IPS-NIHi11 (cell line): ENCODE data around the gene CGNL1.

ENCODE experiments used
- DNase-seq: peaks from one replicate; pipeline ENCODE4 v3.0.0; 2012; ENCODE audit warnings: mixed read lengths, low spot score

CGNL1 gene

DNA sequence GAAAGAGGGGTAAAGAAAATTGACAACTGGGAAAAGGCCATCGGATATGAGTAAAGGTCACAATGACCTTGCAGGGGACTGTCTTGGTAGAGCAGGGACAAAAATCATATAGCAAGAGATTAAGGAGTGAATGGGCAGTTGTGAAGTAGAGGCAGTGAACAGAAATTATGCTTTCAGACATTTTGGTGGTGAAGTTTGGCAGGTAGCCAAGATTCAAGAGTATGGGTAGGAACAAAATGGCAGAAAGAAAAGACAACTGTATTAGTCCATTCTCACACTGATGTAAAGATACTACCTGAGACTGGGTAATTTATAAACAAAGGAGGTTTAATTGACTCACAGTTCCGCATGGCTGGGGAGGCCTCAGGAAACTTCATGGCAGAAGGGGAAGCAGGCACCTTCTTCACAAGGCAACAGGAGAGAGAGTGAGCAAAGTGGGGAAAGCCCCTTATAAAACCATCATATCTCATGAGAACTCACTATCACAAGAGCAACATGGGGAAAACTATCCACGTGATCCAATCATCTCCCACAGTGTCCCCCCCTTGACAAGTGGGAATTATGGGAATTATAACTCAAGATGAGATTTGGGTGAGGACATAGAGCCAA, 84.0 kb downstream of the CGNL1 start:
- DNase-seq = no peak

DNA sequence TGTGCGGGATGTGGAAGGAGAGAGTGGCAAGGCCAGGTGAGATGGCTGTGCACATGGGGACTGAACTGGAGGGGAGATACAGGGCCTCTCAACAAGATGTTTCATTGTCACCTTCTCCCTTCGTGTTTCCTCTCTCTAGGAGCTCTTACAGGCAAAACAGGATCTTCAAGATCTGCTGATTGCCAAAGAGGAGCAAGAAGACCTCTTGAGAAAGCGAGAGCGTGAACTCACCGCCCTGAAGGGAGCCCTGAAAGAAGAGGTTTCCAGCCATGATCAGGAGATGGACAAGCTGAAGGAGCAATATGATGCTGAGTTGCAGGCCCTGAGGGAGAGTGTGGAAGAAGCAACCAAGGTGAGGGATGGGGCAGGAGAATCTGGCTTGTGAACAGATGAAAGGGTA, 85.2 kb downstream of the CGNL1 start:
- no peak for DNase-seq

DNA sequence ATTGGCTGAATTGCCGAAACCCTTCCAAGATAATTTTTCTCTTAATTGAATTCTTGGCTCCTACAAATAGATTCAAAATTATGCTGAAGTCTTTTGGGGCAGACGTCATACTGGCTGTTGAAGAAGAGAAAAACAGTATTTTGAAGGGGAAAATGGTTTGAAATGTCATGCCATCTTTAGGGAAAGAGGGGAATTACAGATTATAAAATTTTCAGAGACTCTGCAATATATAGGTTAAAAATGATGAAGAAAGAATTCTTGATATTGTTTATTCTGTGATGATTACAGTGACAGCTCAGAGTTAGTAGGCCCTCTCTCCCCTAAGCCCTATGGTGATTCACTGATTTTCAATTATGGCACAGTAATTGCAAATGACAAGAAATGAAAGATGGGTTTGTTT, 86.1 kb downstream of the CGNL1 start:
- DNase-seq = no peak

DNA sequence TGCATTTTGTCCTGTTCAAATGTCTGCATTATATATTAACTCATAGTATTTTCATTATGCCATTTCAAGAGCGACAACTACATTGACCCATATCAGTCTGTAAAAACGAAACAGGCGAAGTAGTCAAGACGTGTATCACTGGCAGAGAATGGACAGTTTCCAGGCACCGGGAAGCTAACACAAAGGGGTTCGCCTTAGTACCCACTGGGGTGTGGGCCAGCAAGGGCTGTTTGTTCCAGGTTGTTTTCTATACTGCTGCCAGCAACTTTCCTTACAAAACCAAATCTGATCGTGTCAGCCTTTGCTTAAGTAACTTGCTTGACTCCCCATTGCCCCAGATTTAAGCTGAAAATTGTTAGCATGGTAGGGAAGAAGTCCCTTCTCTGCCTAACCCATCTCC, 87.1 kb downstream of the CGNL1 start:
- DNase-seq = no peak

DNA sequence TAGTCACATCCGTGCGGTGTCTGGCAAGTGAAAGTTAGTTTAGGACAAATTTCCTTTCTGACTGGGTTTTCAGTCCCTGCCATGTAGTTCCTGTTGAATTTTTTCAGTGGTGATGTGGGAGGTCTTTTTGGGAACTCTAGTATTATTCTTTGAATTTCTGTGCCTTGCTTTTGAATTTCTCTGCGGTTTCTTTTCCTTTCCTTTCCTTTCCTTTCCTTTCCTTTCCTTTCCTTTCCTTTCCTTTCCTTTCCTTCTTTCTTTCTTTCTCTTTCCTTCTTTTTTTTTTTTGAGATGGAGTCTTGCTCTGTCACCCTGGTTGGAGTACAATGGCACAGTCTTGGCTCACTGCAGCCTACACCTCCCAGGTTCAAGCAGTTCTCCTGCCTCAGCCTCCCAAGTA, 88.2 kb downstream of the CGNL1 start:
- no peak for DNase-seq

DNA sequence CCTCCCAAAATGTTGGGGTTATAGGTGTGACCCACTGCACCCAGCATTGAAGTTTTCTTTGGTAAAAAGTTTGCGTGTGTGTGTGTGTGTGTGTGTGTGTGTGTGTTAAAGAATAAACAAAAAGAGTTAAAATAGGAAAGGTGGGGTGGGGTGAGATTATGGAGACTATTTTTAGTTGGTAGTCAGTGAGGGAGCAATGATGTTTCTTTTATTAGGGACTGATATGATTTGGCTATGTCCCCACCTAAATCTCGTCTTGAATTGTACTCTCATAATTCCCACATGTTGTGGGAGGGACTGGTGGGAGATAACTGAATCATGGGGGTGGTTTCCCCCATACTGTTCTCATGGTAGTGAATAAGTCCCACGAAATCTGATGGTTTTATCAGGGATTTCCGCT, 92.2 kb downstream of the CGNL1 start:
- no peak for DNase-seq

DNA sequence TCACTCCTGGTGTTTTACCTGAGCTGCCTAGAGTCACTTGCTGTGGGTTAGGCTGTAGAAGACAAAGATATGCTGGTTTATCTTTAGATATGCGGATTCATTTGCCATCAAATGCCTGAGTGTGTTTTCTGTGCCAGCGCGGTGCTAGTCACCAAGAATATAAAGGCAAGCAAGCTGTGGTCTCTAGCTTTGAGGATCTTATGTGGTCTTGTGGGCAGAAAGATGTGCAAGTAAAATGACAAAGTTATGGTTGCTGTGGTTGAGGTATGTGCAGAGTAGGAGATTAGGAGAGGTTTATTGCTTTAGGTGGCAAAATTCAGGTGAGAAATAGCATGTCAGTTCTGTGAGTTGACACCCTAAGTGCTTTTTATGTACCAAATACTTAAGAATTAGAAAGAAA, 94.2 kb downstream of the CGNL1 start:
- DNase-seq = no peak

DNA sequence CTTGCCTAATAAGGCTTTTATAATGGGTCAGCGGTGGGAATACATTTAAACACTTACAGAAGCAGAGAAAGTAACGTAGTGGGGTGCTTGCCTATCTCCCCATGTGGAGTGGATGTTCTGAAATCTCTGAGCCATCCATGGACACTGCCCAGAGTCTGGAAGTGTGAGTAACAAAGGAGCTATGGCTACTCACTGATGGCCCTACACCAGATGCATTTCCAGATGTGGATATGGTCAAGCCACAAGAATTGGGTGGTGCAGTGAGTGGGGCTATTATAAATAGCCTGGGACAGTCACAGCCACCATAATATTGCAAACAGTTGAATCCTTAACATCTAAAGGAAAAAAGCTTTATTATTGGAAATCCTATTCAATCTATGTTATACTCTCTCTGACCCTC, 96.6 kb downstream of the CGNL1 start:
- DNase-seq = no peak

DNA sequence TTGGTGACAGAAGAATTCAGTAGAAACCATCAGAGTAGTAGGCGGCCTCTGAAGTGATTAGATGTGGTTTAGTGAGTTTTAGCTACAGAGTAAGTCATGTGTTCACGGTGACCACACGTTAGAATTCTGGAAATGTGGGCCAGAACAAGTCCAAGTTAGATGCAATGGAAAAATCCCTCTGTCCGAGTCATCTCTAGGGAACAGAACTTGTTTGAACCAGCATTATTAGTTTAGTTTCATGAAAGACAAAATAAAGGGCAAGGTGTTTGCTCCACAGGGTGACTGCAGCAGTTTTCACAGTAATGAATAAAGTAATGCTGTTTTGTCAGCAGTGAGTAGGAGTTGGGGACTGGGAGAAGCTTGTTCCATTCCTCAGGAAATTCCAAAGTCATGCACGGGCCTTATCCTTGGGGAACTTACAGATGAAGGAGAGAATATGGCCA, 100.2 kb downstream of the CGNL1 start:
- no peak for DNase-seq

DNA sequence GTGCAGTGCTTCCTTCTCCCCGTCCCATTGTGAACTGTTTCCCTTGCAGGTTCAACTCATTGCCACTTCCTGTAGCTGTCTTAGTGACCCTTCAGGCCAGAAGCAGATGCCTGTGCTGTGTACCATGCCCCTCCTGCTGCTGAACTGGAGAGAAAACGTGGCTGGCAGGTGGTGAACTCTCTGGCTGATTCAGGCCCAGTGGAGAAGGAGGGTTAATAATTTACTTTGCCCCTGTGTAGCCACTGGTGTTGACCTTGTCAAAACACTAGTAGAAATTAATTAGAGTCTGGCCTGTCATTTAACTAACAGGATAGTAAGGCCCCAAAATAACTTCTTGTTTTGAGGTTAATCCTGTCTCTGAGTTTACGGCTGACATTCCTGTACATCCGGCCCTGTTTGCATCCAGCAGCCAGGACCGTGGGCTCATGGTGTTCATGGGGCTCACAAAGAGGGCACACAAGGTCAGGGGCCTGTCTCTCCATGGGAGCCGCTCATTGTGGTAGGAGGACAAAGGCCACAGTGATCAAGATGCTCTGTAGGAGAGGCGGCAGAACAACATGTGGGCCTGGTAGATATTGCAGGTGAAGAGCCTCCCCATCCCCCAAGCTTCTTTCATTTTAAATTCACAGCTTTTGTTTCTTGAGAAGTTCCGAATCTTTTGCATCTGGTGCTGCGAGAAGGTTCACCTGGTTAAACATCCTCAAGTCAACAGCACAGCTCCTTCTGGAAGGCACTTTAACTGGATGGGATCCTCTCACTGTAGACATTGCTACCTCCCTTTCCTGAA, 101.6 kb downstream of the CGNL1 start:
- DNase-seq = peak; percentile 29

DNA sequence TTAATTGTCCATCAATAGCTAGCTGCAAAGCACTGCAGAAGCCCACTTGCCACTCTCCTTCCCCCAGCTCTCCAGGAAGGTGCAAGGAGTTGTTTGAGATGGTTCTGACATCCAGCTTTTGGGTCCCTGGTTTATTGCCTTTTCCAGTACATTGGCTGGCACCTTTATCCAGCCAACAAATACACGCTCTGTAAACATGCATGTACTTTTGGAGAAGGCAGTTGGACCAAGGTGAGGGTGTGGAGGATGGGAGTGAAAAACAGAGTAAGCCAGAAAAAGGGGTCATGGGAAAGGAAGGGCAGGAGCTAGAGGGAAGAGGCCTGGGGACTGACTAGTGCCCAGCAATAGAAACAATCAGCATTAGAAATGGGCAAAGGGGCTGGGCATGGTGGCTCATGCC, 102.7 kb downstream of the CGNL1 start:
- DNase-seq = no peak

DNA sequence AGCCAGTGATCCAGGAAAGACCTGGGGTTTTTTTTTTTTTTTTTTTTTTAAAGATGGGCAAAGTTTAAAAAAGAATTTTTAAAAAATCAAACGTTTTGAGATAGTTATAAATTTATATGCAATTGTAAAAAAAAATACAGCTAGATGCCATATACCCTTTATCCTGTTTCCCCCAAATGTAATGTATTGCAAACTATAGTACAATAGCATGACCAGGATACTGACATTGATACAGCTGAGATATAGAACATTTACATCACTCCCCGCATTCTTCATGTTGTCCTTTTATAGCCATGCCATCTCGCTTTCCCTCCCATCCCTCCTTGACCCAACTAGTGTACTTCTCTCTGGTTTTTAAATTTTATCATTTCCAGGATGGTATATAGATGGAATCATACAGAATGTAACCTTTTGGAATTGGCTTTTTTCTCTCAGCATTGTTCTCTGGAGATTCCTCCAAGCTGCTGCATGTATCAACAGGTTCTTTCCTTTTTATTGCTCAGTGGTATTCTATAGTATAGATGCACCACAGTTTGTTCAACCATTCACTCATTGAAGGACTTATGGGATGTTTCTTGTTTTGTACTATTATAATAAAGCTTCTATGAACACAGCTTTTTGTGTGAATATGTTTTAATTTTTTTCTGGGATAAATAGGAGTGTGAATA, 104.9 kb downstream of the CGNL1 start:
- DNase-seq = no peak

DNA sequence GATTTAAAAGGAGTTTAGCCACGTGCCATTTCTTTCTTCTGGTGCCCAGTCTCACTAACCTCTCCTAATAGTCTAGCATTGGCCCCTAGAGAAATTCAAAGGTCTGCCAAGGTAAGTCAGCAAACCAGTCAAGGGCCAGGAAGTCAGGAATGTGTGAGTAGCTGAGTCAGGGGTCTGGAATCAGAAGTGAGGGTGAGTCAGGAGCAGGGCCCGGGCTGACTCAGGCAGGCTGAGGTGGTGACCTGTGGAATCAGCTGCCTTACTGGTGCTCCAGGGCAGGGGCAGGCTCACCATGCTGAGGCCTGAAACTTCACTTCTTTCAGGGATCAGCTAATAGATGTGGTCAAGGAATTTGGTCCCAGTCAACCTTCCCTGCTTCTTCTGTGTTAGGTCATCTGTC, 109.6 kb downstream of the CGNL1 start:
- DNase-seq = peak; percentile 59

DNA sequence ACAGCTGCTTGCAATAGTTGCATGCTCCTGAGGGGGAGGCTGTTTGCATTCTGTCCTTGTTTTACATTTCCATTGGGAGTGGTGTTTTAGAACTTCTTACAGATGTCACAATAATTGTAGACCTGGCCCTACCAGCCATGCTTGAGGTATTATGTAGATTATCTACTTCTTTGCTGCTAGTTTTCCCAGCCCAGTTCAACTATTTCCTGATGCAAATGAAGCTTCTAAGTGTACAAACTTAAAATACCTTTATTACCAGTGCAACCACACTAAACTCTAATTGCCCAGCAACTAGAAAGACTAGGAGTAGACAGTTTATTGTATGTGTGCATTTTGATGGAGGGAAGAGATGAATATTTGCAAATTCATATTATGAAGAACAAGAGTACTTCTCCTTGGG, 110.5 kb downstream of the CGNL1 start:
- no peak for DNase-seq

DNA sequence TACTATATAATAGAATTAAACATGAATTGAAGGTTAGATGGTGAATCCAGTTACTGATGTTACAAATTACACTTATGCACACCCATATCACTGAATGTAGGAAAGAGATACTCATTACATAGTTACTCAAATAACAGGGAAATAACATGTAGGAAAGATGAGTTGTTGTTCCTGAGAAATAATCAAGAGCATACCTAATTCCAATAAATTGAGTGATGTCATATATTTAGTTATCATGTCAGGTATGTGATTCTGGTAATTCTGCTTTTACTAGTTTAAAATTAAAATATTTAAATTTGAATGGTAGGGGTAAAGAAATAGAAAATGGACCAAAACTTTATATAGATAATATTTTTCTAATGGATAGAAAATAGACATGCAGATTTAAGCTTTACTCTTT, 112.8 kb downstream of the CGNL1 start:
- DNase-seq = no peak

DNA sequence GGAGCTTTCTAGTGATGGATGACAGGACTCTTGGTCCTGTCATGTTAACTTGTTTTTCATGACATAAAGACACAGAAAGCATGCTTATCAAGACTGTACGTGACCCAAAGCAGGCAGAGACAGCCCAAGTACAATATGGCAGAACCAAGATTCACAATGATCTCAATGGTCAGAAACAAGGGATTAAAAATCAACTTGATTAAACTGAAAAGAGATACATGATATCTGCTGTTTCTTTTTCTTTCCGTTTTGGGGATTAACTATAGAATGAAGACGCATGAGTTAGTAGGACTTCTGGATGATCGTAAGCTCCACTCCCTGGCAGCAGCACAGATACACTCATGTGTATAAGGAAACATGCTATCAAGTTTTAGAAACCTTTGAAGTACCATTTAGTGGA, 117.0 kb downstream of the CGNL1 start:
- DNase-seq = no peak

DNA sequence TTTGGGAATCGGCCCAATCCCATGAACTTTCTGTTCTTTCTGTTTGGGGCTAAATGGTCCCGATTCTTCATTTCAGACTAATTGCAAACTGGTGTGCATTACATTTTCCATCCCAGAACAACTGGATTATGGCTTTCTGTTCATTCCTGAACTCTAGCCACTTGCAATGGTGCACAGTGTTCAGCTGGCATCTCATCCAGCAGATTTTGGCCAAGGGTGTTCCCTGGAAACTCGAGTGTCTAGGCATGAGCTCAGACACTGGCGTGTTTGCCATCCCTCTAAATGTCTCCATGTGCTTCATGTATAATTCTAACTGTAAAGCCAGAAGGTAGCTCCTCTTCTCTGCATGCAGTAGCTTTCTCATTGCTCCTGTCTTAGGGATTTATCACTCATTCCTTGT, 118.3 kb downstream of the CGNL1 start:
- no peak for DNase-seq

DNA sequence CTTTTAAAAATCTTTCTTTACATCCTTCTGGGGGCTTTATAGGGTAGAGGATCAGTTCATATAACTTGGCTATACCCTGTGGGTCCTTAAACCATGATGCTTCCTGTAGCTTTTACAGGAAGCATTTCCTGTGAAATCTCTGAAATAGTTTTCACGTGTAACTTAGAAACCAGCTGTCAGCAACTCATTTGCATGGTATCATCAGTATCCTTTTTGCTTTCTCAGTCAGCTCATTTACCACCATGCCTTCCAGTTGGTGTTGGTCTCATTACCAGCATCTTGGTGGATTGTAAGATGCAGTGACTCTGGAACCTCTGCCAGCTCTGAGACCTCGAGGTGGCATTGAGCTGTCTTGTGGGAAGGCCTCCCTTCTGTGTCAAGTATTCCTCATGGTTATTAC, 118.7 kb downstream of the CGNL1 start:
- DNase-seq = no peak

DNA sequence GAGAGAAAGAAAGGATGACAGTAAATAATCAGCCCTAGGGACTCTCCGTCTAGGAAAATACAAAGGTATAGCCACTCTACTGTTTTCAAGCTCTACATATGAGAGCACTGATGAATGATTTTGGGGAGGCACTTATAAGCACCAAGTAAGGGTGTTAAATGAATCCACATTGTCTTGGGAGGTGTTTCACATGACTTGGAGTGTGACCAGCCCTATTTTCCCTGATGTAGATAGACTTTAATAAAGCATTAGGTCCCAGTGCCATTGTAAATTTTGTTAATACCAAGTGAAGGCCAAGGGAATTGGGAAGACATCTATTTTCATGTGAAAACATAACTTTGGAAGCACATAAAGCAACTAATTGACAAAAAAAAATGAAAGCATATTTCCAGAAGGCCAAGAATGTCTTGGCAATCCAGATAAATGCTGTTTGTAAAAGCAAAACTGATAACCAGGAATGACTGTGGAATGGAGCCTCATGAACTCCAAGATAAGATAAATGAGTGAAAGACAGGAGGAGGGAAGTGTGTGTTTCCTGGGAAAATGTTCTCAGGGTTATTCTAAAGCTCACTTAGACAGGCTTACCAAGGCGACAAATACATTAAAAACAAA, 119.4 kb downstream of the CGNL1 start:
- no peak for DNase-seq

DNA sequence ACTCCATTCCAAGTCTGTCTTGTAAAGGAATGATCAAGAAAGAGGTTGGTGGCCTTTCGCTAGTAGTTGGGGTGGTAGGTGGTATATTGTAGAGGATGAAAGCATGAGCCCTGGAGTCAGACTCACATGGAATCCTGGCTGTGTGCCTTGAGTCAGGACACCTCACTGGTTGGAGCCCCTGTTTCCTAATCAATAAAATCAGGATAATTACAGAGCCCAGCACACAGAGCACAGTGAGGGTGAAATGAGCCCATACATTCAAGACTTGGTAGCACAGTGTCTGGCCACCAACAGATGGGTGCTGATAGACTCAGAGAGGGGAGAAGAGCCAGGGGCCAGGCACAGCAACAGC, 120.3 kb downstream of the CGNL1 start:
- no peak for DNase-seq

DNA sequence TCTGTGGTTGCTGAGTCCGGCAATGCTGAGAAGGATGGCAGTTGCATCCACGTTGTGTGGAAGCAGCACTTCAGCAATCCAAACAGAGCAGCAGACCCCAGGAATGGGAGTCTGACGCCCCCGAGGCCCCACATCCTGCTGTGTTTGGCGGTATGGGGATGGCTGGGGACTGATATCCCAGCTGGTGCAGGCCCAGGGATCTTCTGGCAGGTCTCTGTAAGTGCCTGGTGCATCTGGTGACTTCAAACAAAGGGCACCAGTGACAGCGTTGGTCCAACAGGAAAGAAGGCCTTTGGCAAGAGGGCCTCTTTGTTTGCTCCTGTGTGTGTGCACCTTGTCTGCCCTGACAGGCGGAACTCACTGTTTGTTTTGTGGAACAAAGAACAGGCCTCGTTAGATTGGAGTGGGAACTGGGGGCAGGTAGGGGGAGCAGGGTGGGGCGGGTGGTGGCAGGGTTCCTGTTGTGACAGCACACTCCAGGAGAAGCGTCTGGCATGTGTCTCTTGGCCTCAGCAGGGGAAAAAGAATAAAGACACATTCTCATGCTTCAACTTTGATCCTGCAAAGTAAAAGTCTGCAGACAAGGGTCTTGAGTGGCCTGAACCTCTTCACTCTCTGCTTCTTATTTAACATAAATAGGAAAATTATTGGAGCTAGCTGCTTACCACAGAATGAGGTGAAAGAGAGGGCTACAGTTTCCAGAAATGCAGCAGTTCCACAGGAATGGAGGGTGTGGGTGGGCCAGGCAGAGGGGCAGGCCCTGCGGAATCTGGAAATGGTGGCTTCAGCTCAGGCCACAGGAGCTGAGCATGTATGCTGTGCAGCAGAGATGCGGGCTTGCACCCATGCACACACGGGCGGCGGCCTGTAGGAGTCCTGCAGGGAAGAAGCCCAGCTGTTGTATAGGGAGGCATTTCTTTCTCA, 120.9 kb downstream of the CGNL1 start:
- no peak for DNase-seq

DNA sequence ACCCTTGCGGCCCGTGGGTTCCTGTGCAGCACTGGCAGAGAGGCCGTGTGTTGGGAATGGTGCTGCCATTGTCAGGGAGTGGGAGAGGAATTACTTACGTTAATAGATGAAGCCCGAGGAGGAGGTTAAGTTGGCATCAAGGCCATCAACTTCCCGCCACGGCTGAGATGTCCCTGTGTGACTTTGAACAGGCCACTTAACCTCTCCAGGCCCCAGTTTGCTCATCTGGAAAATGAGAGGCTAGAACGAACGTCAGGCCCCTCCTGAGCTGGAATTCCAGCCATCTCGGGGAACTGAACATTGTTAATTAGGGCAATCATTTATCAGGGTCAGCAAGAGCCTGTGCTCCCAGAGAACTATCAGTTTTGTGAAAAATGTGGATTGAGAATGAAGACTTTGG, 124.0 kb downstream of the CGNL1 start:
- no peak for DNase-seq
